WTC11 (cell line): ENCODE measurements around the gene LHX5. TPM values are rescaled to one million over a fixed set of nuclear protein-coding genes. Genes with fewer than 3 reads are reported as not detected.

Source experiments
- ATAC-seq: fragments of 200-7000 bp; cut with Tn5 transposase; 2 replicates; pipeline ENCODE4 v1.10.0; 2021; ENCODE audit warnings: mild to moderate bottlenecking, moderate library complexity
- CTCF ChIA-PET: fragments of 300-600 bp; sonication (Branson Sonifier 250); formaldehyde crosslinking; loops from one replicate; lab custom pipeline; 2021; ENCODE audit warnings: antibody characterized with exemption; lab: Charles Lee
- POLR2A ChIA-PET: fragments of 350-600 bp; sonication (Branson Sonifier 250); formaldehyde crosslinking; loops from one replicate; lab custom pipeline; 2021; ENCODE audit warnings: antibody characterized with exemption; lab: Charles Lee
- DNase-seq: peaks from one replicate; pipeline ENCODE4 v3.0.0; 2021; ENCODE audit warnings: low spot score
- H3K27ac Mint-ChIP-seq: 2 replicates; pipeline ENCODE4 v1.8.0; 2021; ENCODE audit warnings: mixed read lengths
- H3K27me3 Mint-ChIP-seq: 2 replicates; pipeline ENCODE4 v1.8.0; 2021; ENCODE audit warnings: low read depth, mild to moderate bottlenecking, moderate library complexity, mixed read lengths
- H3K36me3 Mint-ChIP-seq: 2 replicates; pipeline ENCODE4 v1.8.0; 2021; ENCODE audit warnings: mixed read lengths
- H3K4me1 Mint-ChIP-seq: 2 replicates; pipeline ENCODE4 v1.8.0; 2022; ENCODE audit warnings: mixed read lengths
- H3K4me3 Mint-ChIP-seq: 2 replicates; pipeline ENCODE4 v1.8.0; 2021; ENCODE audit warnings: mild to moderate bottlenecking, moderate library complexity, mixed read lengths
- H3K9me3 Mint-ChIP-seq: 2 replicates; pipeline ENCODE4 v1.8.0; 2021; ENCODE audit warnings: mixed read lengths
- ARID4B ChIP-seq: sonication (generic); formaldehyde crosslinking; IDR thresholded peaks from 2 replicates; pipeline ENCODE4 v1.8.0; 2023; ENCODE audit warnings: missing genetic modification reagents, mild to moderate bottlenecking, borderline replicate concordance
- ATF2 ChIP-seq: sonication (generic); formaldehyde crosslinking; IDR thresholded peaks from 2 replicates; pipeline ENCODE4 v1.8.1; 2022; ENCODE audit warnings: low read depth, missing genetic modification reagents, borderline replicate concordance
- ATF6 ChIP-seq: sonication (generic); formaldehyde crosslinking; IDR thresholded peaks from 2 replicates; pipeline ENCODE4 v1.8.1; 2023; ENCODE audit warnings: mild to moderate bottlenecking, missing genetic modification reagents
- CDX4 ChIP-seq: fragments of 250-450 bp; sonication (Bioruptor Pico); IDR thresholded peaks from 2 replicates; pipeline ENCODE4 v1.9.0; 2021; ENCODE audit warnings: moderate library complexity, mild to moderate bottlenecking, inconsistent platforms, borderline replicate concordance
- CREB1 ChIP-seq: sonication (generic); formaldehyde crosslinking; IDR thresholded peaks from 2 replicates; pipeline ENCODE4 v1.8.0; 2023; ENCODE audit warnings: mild to moderate bottlenecking, missing genetic modification reagents
- E2F1 ChIP-seq: sonication (generic); formaldehyde crosslinking; IDR thresholded peaks from 2 replicates; pipeline ENCODE4 v1.8.0; 2022; ENCODE audit warnings: mild to moderate bottlenecking, missing genetic modification reagents
- ETV6 ChIP-seq: sonication (generic); formaldehyde crosslinking; IDR thresholded peaks from 2 replicates; pipeline ENCODE4 v1.8.1; 2022; ENCODE audit warnings: mild to moderate bottlenecking, missing genetic modification reagents
- GABPB1 ChIP-seq: sonication (generic); formaldehyde crosslinking; IDR thresholded peaks from 2 replicates; pipeline ENCODE4 v1.8.1; 2023; ENCODE audit warnings: mild to moderate bottlenecking, missing genetic modification reagents
- IRF1 ChIP-seq: sonication (generic); formaldehyde crosslinking; IDR thresholded peaks from 2 replicates; pipeline ENCODE4 v1.8.0; 2023; ENCODE audit warnings: missing genetic modification reagents
- MLX ChIP-seq: sonication (generic); formaldehyde crosslinking; IDR thresholded peaks from 2 replicates; pipeline ENCODE4 v1.8.1; 2023; ENCODE audit warnings: mild to moderate bottlenecking, missing genetic modification reagents, moderate library complexity
- NFE2L1 ChIP-seq: sonication (generic); formaldehyde crosslinking; IDR thresholded peaks from 2 replicates; pipeline ENCODE4 v1.8.1; 2023; ENCODE audit warnings: missing genetic modification reagents
- NFYB ChIP-seq: sonication (generic); formaldehyde crosslinking; conservative IDR thresholded peaks from 2 replicates; pipeline ENCODE4 v1.8.0; 2022; ENCODE audit warnings: low read depth, missing genetic modification reagents
- NR2C2 ChIP-seq: sonication (generic); formaldehyde crosslinking; IDR thresholded peaks from 2 replicates; pipeline ENCODE4 v1.8.0; 2022; ENCODE audit warnings: mild to moderate bottlenecking, missing genetic modification reagents
- RELA ChIP-seq: sonication (generic); formaldehyde crosslinking; IDR thresholded peaks from 2 replicates; pipeline ENCODE4 v1.8.1; 2022; ENCODE audit warnings: missing genetic modification reagents, mild to moderate bottlenecking, borderline replicate concordance
- TEAD4 ChIP-seq: sonication (generic); formaldehyde crosslinking; IDR thresholded peaks from 2 replicates; pipeline ENCODE4 v1.8.0; 2022; ENCODE audit warnings: mild to moderate bottlenecking, missing genetic modification reagents
- ZNF219 ChIP-seq: sonication (generic); formaldehyde crosslinking; IDR thresholded peaks from 2 replicates; pipeline ENCODE4 v1.8.0; 2023; ENCODE audit warnings: missing genetic modification reagents, mild to moderate bottlenecking, borderline replicate concordance
- ZNF263 ChIP-seq: sonication (generic); formaldehyde crosslinking; IDR thresholded peaks from 2 replicates; pipeline ENCODE4 v1.8.1; 2022; ENCODE audit warnings: low read depth, mild to moderate bottlenecking, moderate library complexity, missing genetic modification reagents
- ZNF423 ChIP-seq: fragments of 250-450 bp; sonication (Bioruptor Pico); IDR thresholded peaks from 2 replicates; pipeline ENCODE4 v2.1.2; 2022; ENCODE audit warnings: mild to moderate bottlenecking, moderate library complexity
- ZNF512 ChIP-seq: sonication (generic); formaldehyde crosslinking; IDR thresholded peaks from 2 replicates; pipeline ENCODE4 v1.8.1; 2022; ENCODE audit warnings: missing genetic modification reagents, borderline replicate concordance
- ZSCAN18 ChIP-seq: fragments of 250-450 bp; sonication (Bioruptor Pico); IDR thresholded peaks from 2 replicates; pipeline ENCODE4 v2.1.2; 2022; ENCODE audit warnings: mild to moderate bottlenecking, moderate library complexity
- total RNA-seq: library from RNA; stranded (reverse); gene quantifications from 3 replicates; pipeline ENCODE4 v1.2.3, GENCODE V29; 2021

The LHX5 gene
- total RNA-seq, 1 experiment from 2014 or later, result 3.0 TPM

GRCh38 chr12:113486722-113487121, 15.1 kb upstream of the LHX5 start (continued):
- no peak for TF ChIP-seq ETV6 (CRISPR knock-in tag)
- no peak for TF ChIP-seq E2F1
- no peak for TF ChIP-seq CREB1
- TF ChIP-seq GABPB1 (CRISPR knock-in tag), result no peak
- no peak for TF ChIP-seq MLX (CRISPR knock-in tag)
- TF ChIP-seq ATF2 (CRISPR knock-in tag), result no peak
- TF ChIP-seq ATF6 (CRISPR knock-in tag), result no peak
- no peak for TF ChIP-seq TEAD4 (CRISPR knock-in tag)
- TF ChIP-seq ZSCAN18, result no peak
- TF ChIP-seq ZNF219 (CRISPR knock-in tag), result no peak
- TF ChIP-seq RELA (CRISPR knock-in tag), result no peak
- TF ChIP-seq ZNF423 (CRISPR knock-in tag), result no peak
- TF ChIP-seq ZNF263 (CRISPR knock-in tag), result no peak
- TF ChIP-seq ZNF512 (CRISPR knock-in tag), result no peak

GRCh38 chr12:113485330-113485729, 13.7 kb upstream of the LHX5 start:
- Mint-ChIP-seq H3K4me3 (no peak overlapping the region), H3K27ac (no peak overlapping the region), H3K9me3 (no peaks in the 10 kb centered on the region), H3K4me1 (peaks cover 44% of the 10 kb centered on the region), H3K27me3 (peaks cover 58% of the 10 kb centered on the region), H3K36me3 (no peaks in the 10 kb centered on the region)
- ATAC-seq, result peak; percentile 89
- TF ChIP-seq IRF1 (CRISPR knock-in tag), result no peak
- TF ChIP-seq NR2C2, result no peak
- TF ChIP-seq NFE2L1 (CRISPR knock-in tag), result no peak
- no peak for TF ChIP-seq CDX4
- no peak for TF ChIP-seq ARID4B
- no peak for TF ChIP-seq NFYB
- no peak for TF ChIP-seq ZNF219 (CRISPR knock-in tag)
- TF ChIP-seq CREB1, result no peak
- TF ChIP-seq TEAD4 (CRISPR knock-in tag), result no peak
- no peak for TF ChIP-seq E2F1
- DNase-seq, result peak; percentile 80
- ChIA-PET POLR2A (no interaction called here), CTCF (interaction anchor here (0.7 to 9.2 kb wide), 4 partner anchors 11 to 281 kb away, joined by 3 to 92 read pairs (median 3); no protein-coding TSS in a partner anchor)
